HepG2 (cell line): ENCODE measurements around the gene FAM20C. TPM values are rescaled to one million over a fixed set of nuclear protein-coding genes. Genes with fewer than 3 reads are reported as not detected.

ENCODE experiments used
- KDM2A ChIP-seq: sonication (generic); formaldehyde crosslinking; IDR thresholded peaks from 2 replicates; pipeline ENCODE4 v1.4.0; 2020; ENCODE audit warnings: low read depth, missing genetic modification reagents, borderline replicate concordance
- MZF1 ChIP-seq: sonication (generic); formaldehyde crosslinking; IDR thresholded peaks from 2 replicates; pipeline ENCODE4 v1.8.1; 2023; ENCODE audit warnings: mild to moderate bottlenecking, missing genetic modification reagents, borderline replicate concordance
- PATZ1 ChIP-seq: sonication (generic); formaldehyde crosslinking; IDR thresholded peaks from 2 replicates; pipeline ENCODE4 v1.4.0; 2020; ENCODE audit warnings: missing genetic modification reagents
- PRDM15 ChIP-seq: sonication (generic); formaldehyde crosslinking; IDR thresholded peaks from 2 replicates; pipeline ENCODE4 v1.4.0; 2020; ENCODE audit warnings: missing genetic modification reagents
- RNF2 ChIP-seq: fragments of 450-650 bp; conservative IDR thresholded peaks from 2 replicates; pipeline ENCODE4 v1.6.1; 2016; ENCODE audit warnings: low read depth
- YEATS4 ChIP-seq: sonication (generic); formaldehyde crosslinking; IDR thresholded peaks from 2 replicates; pipeline ENCODE4 v1.4.0; 2020; ENCODE audit warnings: missing genetic modification reagents, borderline replicate concordance
- ZBTB7B ChIP-seq: sonication (generic); formaldehyde crosslinking; IDR thresholded peaks from 2 replicates; pipeline ENCODE4 v1.4.0; 2020; ENCODE audit warnings: missing genetic modification reagents
- ZNF232 ChIP-seq: sonication (generic); formaldehyde crosslinking; IDR thresholded peaks from 2 replicates; pipeline ENCODE4 v1.4.0; 2020; ENCODE audit warnings: missing genetic modification reagents, borderline replicate concordance
- ZNF670 ChIP-seq: sonication (generic); formaldehyde crosslinking; IDR thresholded peaks from 2 replicates; pipeline ENCODE4 v1.8.0; 2022; ENCODE audit warnings: mild to moderate bottlenecking, missing genetic modification reagents, borderline replicate concordance
- ZNF687 ChIP-seq: sonication (generic); formaldehyde crosslinking; IDR thresholded peaks from 2 replicates; pipeline ENCODE4 v1.5.1; 2020; ENCODE audit warnings: mild to moderate bottlenecking, missing genetic modification reagents, moderate library complexity
- polyA plus RNA-seq, 8 experiments: library from polyadenylated mRNA; depleted of rRNA in 3 of 8; stranded (reverse) in 7 of 8; unstranded in 1 of 8; fragments of >200 nt; fragmentation: Illumina TruSeq in 4 of 8; extraction: Trizol in 4 of 8; gene quantifications; 2 replicates each; pipeline versions ENCODE4 v1.2.1 to v1.2.3, GENCODE V29; 2011 to 2016; ENCODE audit warnings: low read depth in 4 of 8, missing spikeins in 1 of 8, mixed read lengths in 1 of 8; ENCODE audit not compliant: insufficient read depth in 1 of 8
- total RNA-seq, 5 experiments: library from RNA; depleted of rRNA; stranded (reverse); fragments of >200 nt; fragmentation: Illumina TruSeq; extraction: Trizol; gene quantifications; 2 replicates each; pipeline ENCODE4 v1.2.3, GENCODE V29; 2016; ENCODE audit warnings: low read depth in 1 of 5
- TF ChIP-seq, protein P1 (sequence below): sonication (generic); formaldehyde crosslinking; IDR thresholded peaks from 2 replicates; pipeline ENCODE4 v1.4.0; 2020; ENCODE audit warnings: missing genetic modification reagents

Gene FAM20C
- total and polyA plus RNA-seq, 2 of the 13 experiments (the other 11 are each of a cell fraction or from before 2014, with no cell fraction given) = 11.9 to 19.9 TPM

DNA sequence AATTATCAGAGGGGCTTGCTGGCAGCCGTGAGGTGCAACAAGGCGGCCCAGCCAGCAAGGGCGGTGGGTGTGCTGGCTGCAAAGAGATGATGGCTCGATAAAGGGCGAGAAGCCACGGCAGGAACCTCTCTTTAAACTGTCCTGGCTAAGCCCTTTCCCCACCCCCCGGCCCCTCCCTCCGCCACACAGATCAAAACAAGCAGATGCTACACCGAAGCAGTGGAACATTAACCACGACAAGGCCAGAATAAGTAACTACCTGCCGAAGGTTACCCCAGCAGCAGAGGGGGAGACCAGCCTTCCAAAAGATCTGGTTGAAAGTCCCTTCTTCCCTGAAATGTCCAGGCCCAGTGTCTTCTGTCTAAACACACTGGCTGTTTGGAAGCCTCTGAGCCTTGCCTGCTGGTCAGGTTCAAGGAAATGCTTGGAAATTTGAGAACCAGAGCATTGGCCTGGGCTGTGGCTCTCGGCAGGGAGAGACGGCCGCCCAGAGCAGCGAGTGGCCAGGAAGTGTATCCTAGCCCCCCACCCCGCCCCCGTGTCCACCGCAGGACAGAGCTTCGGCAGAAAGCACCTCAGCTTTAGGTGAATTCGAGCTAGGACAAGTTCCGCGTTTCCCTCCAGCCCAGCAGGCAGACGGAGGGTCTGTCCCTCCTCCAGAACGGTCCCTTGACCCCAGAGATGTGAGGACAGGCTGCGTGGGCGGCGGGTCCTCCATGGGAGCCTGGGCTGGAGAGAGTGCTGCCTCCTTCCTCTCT is 2.1 kb downstream of the FAM20C start (continued):
- TF ChIP-seq MZF1 (CRISPR knock-in tag) (no peak), KDM2A (peak; percentile 41; the same call in 1 of the 2 replicates), ZNF232 (CRISPR knock-in tag) (peak; percentile 33; the same call in 1 of the 2 replicates), ZNF687 (CRISPR knock-in tag) (peak; percentile 70), PATZ1 (CRISPR knock-in tag) (peak; percentile 82), PRDM15 (CRISPR knock-in tag) (0 out of 2 replicates have a peak, but pooled peaks have one; percentile 6), YEATS4 (CRISPR knock-in tag) (peak; percentile 32; the same call in 1 of the 2 replicates), ZNF670 (CRISPR knock-in tag) (no peak), ZBTB7B (CRISPR knock-in tag) (0 out of 2 replicates have a peak, but pooled peaks have one; percentile 20), RNF2 (0 out of 2 replicates have a peak, but pooled peaks have one; percentile 42)
- TF ChIP-seq, protein P1, sequence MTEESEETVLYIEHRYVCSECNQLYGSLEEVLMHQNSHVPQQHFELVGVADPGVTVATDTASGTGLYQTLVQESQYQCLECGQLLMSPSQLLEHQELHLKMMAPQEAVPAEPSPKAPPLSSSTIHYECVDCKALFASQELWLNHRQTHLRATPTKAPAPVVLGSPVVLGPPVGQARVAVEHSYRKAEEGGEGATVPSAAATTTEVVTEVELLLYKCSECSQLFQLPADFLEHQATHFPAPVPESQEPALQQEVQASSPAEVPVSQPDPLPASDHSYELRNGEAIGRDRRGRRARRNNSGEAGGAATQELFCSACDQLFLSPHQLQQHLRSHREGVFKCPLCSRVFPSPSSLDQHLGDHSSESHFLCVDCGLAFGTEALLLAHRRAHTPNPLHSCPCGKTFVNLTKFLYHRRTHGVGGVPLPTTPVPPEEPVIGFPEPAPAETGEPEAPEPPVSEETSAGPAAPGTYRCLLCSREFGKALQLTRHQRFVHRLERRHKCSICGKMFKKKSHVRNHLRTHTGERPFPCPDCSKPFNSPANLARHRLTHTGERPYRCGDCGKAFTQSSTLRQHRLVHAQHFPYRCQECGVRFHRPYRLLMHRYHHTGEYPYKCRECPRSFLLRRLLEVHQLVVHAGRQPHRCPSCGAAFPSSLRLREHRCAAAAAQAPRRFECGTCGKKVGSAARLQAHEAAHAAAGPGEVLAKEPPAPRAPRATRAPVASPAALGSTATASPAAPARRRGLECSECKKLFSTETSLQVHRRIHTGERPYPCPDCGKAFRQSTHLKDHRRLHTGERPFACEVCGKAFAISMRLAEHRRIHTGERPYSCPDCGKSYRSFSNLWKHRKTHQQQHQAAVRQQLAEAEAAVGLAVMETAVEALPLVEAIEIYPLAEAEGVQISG (CRISPR knock-in tag) = peak; percentile 48
